Testis (tissue), 2 donors: ENCODE measurements around the gene PXDN.

Experiments
- CTCF ChIP-seq, 3 experiments: fragments of 450-650 bp in 2 of 3; fragments of 200-600 bp in 1 of 3; sonication (generic) in 1 of 3; IDR thresholded peaks; one replicate each; pipeline ENCODE4 v1.5.1; 2016 to 2019; ENCODE audit warnings: antibody characterized with exemption in 3 of 3, mild to moderate bottlenecking in 2 of 3, moderate library complexity in 1 of 3
- POLR2A ChIP-seq: fragments of 450-650 bp; IDR thresholded peaks from one replicate; pipeline ENCODE4 v1.6.1; 2017; ENCODE audit warnings: antibody characterized with exemption, mild to moderate bottlenecking, moderate library complexity

- TF ChIP-seq CTCF (IDR thresholded peaks at IDR 0.05), result no peak
- TF ChIP-seq POLR2A, result no peak
These were observed 80.2 kb downstream of the PXDN start for GRCh38 chr2:1664076-1664605.
